Spleen (tissue), 7 donors: ENCODE data around the gene SLC12A5.

Experiments
- CTCF ChIP-seq, 11 experiments: fragments of 200-600 bp in 7 of 11; fragments of 450-650 bp in 4 of 11; sonication (generic) in 4 of 11; IDR thresholded peaks in 8 of 11; conservative IDR thresholded peaks in 3 of 11; 1 replicate in 7 of 11; 2 replicates in 4 of 11; pipeline versions ENCODE4 v1.4.0 to v1.8.0; 2016 to 2021; ENCODE audit warnings: antibody characterized with exemption in 11 of 11, inconsistent platforms in 4 of 11, mild to moderate bottlenecking in 1 of 11
- POLR2A ChIP-seq, 3 donors: fragments of 450-650 bp; IDR thresholded peaks; one replicate each; pipeline ENCODE4 v1.5.1; 2017; ENCODE audit warnings: antibody characterized with exemption in 3 of 3, mild to moderate bottlenecking in 1 of 3
- donor health status: DM: no; HTN: no; CAD: no; lungs with moderate emphysema.
- donor health status: DM: no; HTN: no; CAD: no.
- donor health status: DM: no; HTN: no; CAD: no.

- TF ChIP-seq POLR2A (IDR thresholded peaks at IDR 0.05) (no peak), CTCF (IDR thresholded peaks at IDR 0.05 in 8 of 11, conservative IDR thresholded peaks at IDR 0.05 in 3 of 11) (no peak)
Observed at GRCh38 chr20:46081074-46081473, 52.1 kb downstream of the SLC12A5 start.
